Stimulated activated CD4-positive, alpha-beta T cell treated with anti-CD3 and anti-CD28 coated beads, Interleukin-4, amount 100 ng/mL, for 1 hour (primary cell): ENCODE data around the gene ATP5F1A.
"Not testable (repeated sequence)": the region's sequence is repeated elsewhere in the genome, so short reads cannot be mapped to it uniquely, and the experiment has no call there.

Source experiments
- DNase-seq: peaks from one replicate; pipeline ENCODE4 v3.0.0-alpha.2; 2020

ATP5F1A gene

GRCh38 chr18:46072959-46073358, 25.1 kb downstream of the ATP5F1A start:
- DNase-seq: no peak

- DNase-seq: no peak
These were observed 25.7 kb downstream of the ATP5F1A start for GRCh38 chr18:46072376-46072867.

- peak; percentile 72 for DNase-seq
These were observed 26.3 kb downstream of the ATP5F1A start, which contains the start of gene PSTPIP2 for GRCh38 chr18:46071653-46072375. Gene PSTPIP2 (minus strand): TSS chr18:46072260. CDS start chr18:46072188, 72 bp downstream.

- DNase-seq: peak; percentile 17
These were observed 27.1 kb downstream of the ATP5F1A start for GRCh38 chr18:46070815-46071652.

GRCh38 chr18:46070232-46070631, 27.9 kb downstream of the ATP5F1A start:
- DNase-seq: no peak

- no peak for DNase-seq
These were observed 28.6 kb downstream of the ATP5F1A start for GRCh38 chr18:46069524-46069923.

GRCh38 chr18:46068763-46069162, 29.3 kb downstream of the ATP5F1A start:
- no peak for DNase-seq

- no peak for DNase-seq
These were observed 30.6 kb downstream of the ATP5F1A start for GRCh38 chr18:46067438-46068007.

- no peak for DNase-seq
These were observed 35.3 kb downstream of the ATP5F1A start for GRCh38 chr18:46062781-46063180.

GRCh38 chr18:46061796-46062195, 36.3 kb downstream of the ATP5F1A start:
- DNase-seq: no peak

- DNase-seq: no peak
These were observed 36.7 kb downstream of the ATP5F1A start for GRCh38 chr18:46061387-46061786.

GRCh38 chr18:46060359-46060841, 37.7 kb downstream of the ATP5F1A start:
- DNase-seq: no peak

- DNase-seq: no peak
These were observed 42.3 kb downstream of the ATP5F1A start for GRCh38 chr18:46055838-46056230.

GRCh38 chr18:46054956-46055837, 42.9 kb downstream of the ATP5F1A start:
- no peak for DNase-seq

- DNase-seq: no peak
These were observed 44.6 kb downstream of the ATP5F1A start for GRCh38 chr18:46053368-46054095.

- DNase-seq: no peak
These were observed 46.2 kb downstream of the ATP5F1A start for GRCh38 chr18:46051731-46052461.

GRCh38 chr18:46050268-46050667, 47.8 kb downstream of the ATP5F1A start:
- no peak for DNase-seq

GRCh38 chr18:46048641-46049040, 49.5 kb downstream of the ATP5F1A start:
- no peak for DNase-seq

GRCh38 chr18:46047369-46047768, 50.7 kb downstream of the ATP5F1A start:
- DNase-seq: not testable (repeated sequence)

GRCh38 chr18:46046688-46047087, 51.4 kb downstream of the ATP5F1A start:
- DNase-seq: no peak

GRCh38 chr18:46046126-46046525, 52.0 kb downstream of the ATP5F1A start:
- no peak for DNase-seq
